ENCODE measurements around the gene VMP1. TPM values are rescaled to one million over a fixed set of nuclear protein-coding genes. Genes with fewer than 3 reads are reported as not detected.
"Not testable (repeated sequence)": the region's sequence is repeated elsewhere in the genome, so short reads cannot be mapped to it uniquely, and the experiment has no call there.

Gene VMP1
- total and polyA plus RNA-seq, 5 experiments from 2014 or later = 39.8 to 65.1 (median 57.1) TPM

DNA sequence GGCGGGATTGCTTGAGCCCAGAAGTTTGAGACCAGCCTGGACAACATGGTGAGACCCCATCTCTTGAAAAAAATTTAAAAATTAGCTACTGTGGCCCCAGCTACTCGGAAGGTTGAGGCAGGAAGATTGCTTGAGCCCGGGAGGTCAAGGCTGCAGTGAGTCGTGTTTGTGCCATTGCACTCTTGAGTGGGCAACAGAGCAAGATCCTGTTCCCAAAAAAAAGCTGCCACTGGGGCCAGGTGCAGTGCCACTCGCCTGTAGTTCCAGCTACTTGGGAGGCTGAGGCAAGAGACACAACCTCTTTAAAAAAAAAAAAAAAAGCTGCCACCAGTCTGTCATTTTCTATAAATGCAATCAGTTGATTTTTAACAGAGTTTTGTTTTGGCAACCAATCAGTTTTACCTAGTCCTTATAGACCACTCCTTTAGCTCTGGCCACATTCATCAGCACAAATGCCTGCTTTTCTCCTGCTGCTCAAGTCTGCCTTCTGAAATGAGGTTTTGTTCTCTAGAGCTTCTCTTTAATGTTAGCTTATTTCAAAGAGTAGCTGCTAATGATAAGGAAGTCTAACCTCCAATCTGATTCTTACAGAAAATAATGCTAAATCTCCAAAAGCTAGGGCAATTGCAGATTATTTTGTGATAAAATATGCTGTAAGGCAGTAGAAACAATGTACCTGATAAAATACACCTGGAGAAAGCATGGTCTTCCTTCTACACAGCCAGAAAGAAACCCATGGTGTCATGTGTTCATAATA is 120.4 kb downstream of the VMP1 start:
- peak overlapping the region in 8 of 10 donors; percentile 19 to 92 (median 70) for H3K27ac Mint-ChIP-seq
- DNase-seq (no peak), ATAC-seq (no peak)
- POLR2A ChIA-PET = interaction anchor here (0.9 kb wide), 1 partner anchor 10 kb away, joined by 6 read pairs; no protein-coding TSS in a partner anchor
- peak overlapping the region in 1 of 10 donors; percentile 22 for H3K4me3 Mint-ChIP-seq
- H3K9me3 Mint-ChIP-seq = no peaks in the 10 kb centered on the region
- no peaks in the 10 kb centered on the region for H3K27me3 Mint-ChIP-seq
- H3K4me1 Mint-ChIP-seq = peaks cover 8 to 60% (median 33%) of the 10 kb centered on the region in 4 donors
- H3K36me3 Mint-ChIP-seq = peaks cover 0 to 24% (median 2%) of the 10 kb centered on the region in 3 donors

DNA sequence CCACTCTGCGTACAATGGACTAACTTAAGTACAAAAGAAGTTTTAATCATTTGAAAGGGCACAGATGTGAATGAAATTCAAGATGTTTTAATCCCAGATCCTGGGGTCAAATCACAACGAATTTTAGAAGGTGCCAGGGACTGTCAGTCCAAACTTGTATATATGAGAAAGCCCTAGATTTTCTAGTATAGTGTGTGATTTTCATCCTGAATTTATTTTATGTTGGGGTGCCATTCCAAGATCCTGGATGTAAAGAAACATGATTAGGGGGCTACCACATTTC is 121.0 kb downstream of the VMP1 start:
- peaks cover 0 to 23% (median 2%) of the 10 kb centered on the region in 3 donors for H3K36me3 Mint-ChIP-seq
- ATAC-seq = no peak
- POLR2A ChIA-PET = interaction anchor here (0.9 kb wide), 1 partner anchor 9 kb away, joined by 6 read pairs; no protein-coding TSS in a partner anchor

DNA sequence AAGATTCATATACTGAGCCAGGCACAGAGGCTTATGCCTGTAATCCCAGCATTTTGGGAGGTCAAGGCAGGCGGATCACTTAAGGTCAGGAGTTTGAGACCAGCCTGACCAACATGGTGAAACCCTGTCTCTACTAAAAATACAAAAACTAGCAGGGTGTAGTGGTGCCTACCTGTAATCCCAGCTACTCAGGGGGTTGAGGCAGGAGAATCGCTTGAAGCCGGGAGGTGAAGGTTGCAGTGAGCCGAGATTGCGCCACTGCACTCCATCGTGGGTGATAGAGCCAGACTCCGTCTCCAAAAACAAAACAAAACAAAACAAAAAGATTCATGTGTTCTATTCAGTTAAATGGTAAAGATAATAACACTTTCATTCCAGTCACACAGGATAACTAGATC is 121.4 kb downstream of the VMP1 start:
- H3K27me3 Mint-ChIP-seq, DNase-seq, POLR2A ChIA-PET, ATAC-seq, H3K9me3 Mint-ChIP-seq: not testable (repeated sequence)
- Mint-ChIP-seq H3K4me1 (peaks cover 8 to 63% (median 34%) of the 10 kb centered on the region in 4 donors), H3K27ac (peak overlapping the region in 9 of 10 donors; percentile 19 to 92 (median 81)), H3K4me3 (peak overlapping the region in 5 of 10 donors; percentile 3 to 66 (median 55)), H3K36me3 (peaks cover 0 to 22% (median 2%) of the 10 kb centered on the region in 3 donors)

More for the DNA sequence above, 121.0 kb downstream of the VMP1 start:
- no peaks in the 10 kb centered on the region for H3K9me3 Mint-ChIP-seq
- peaks cover 8 to 63% (median 34%) of the 10 kb centered on the region in 4 donors for H3K4me1 Mint-ChIP-seq
- no peak for DNase-seq
- no peaks in the 10 kb centered on the region for H3K27me3 Mint-ChIP-seq
- peak overlapping the region in 1 of 10 donors; percentile 56 for H3K4me3 Mint-ChIP-seq
- peak overlapping the region in 9 of 10 donors; percentile 19 to 92 (median 81) for H3K27ac Mint-ChIP-seq

DNA sequence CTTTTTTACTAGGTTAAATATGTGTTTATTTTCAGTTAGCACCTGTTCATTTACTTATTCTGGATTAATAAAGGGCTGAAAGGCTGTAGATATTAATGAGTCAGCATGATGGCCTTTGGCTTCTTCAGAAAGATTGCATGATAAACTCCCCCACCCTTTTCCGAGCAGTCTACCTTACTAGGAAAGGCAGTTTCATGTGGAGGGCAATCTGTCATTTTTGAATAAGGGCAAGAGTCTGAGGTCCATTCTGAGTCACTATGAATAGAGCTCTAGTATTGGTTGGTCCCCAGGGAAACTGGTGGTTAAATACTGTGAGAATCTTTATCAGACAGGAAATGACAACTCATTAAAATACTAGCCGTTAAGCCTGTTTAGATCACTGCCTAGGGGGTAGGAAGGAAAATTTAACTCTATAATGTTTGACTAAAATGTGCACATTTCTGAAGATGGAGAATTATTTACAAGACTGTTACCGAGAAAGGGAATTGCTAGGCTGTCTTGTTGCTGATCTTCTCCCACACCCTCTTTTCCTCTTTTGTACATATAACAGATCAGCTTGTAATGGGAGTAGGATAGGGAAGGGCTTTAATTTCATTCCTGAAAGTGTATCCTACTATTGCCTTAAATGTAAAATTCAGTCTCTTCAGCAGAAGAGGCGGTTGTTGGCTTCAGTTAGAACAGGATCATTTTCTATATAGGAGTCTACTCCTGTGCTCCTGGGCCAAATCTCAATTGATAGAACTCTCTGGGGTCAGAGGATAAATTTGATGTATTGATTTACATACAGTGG is 122.0 kb downstream of the VMP1 start:
- peak overlapping the region in 9 of 10 donors; percentile 53 to 92 (median 81) for H3K27ac Mint-ChIP-seq
- H3K36me3 Mint-ChIP-seq = peaks cover 0 to 24% (median 2%) of the 10 kb centered on the region in 3 donors
- no peaks in the 10 kb centered on the region for H3K9me3 Mint-ChIP-seq
- DNase-seq = peak in 1 of 10 donors; percentile 10
- H3K27me3 Mint-ChIP-seq = no peaks in the 10 kb centered on the region
- H3K4me1 Mint-ChIP-seq = peaks cover 8 to 63% (median 34%) of the 10 kb centered on the region in 4 donors
- POLR2A ChIA-PET = no interaction called here
- ATAC-seq = peak; percentile 10 to 76
- peak overlapping the region in 4 of 10 donors; percentile 6 to 66 (median 56) for H3K4me3 Mint-ChIP-seq

DNA sequence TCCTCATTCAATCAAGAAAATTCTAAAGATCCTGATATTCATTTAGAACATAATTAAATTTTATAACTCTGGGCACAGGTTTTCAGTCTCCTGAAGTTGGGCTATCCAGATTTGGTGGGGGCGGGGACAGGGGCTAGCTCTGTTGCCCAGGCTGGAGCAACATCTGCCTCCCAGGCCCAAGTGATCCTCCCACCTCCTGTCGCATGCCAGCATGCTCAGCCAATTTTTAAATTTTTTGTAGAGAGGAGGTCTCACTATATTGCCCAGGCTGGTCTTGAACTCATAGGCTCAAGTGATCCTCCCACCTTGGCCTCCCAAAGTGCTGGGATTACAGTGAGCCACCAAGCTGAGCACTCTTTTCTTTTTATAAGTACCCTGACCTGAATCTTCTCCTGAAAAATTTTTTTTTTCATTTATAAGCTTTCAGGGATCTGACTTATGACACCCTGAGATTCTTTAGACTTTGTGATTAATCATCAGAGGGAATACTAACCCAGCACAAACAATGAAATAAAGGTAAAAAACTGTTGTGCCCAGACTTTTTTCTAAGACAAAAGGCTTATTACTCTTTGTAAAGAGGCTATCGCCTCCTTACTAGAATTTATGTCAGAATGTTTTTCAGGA is 122.7 kb downstream of the VMP1 start:
- ATAC-seq (no peak), DNase-seq (no peak)
- POLR2A ChIA-PET = no interaction called here
- H3K36me3 Mint-ChIP-seq = peaks cover 0 to 24% (median 2%) of the 10 kb centered on the region in 3 donors
- no peak overlapping the region for H3K4me3 Mint-ChIP-seq
- H3K4me1 Mint-ChIP-seq = peaks cover 8 to 63% (median 34%) of the 10 kb centered on the region in 4 donors
- peak overlapping the region in 6 of 10 donors; percentile 53 to 92 (median 84) for H3K27ac Mint-ChIP-seq
- no peaks in the 10 kb centered on the region for H3K9me3 Mint-ChIP-seq
- H3K27me3 Mint-ChIP-seq = no peaks in the 10 kb centered on the region

DNA sequence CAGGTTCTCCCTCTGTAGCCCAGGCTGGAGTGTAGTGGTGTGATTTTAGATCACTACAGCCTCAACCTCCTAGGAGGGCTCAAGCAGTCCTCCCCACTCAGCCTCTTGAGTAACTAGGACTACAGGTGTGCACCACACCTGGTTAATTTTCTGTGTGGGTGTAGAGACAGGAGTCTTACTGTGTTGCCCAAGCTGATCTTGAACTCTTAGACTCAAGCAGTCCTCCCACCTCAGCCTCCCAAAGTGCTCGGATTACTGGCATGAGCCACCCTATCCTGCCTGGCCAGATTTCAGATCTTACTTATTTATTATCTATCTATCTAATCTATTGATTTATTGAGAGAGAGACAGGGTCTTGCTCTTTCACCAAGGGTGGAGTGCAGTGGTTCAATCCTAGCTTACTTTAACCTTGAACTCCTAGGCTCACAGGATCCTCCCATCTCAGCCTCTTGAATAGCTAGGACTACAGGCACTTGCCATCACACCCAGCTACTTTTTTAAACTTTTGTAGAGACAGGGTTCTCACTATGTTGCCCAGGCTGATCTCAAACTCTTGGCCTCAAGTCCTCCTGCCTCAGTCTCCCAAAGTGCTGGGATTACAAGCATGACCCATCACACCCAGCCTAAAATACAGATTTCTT is 123.5 kb downstream of the VMP1 start:
- Mint-ChIP-seq H3K4me1 (peaks cover 7 to 56% (median 28%) of the 10 kb centered on the region in 4 donors), H3K9me3 (no peaks in the 10 kb centered on the region), H3K27me3 (no peaks in the 10 kb centered on the region), H3K27ac (peak overlapping the region in 4 of 10 donors; percentile 13 to 92 (median 68)), H3K36me3 (peaks cover 0 to 23% (median 2%) of the 10 kb centered on the region in 3 donors), H3K4me3 (no peak overlapping the region)
- ATAC-seq (no peak), DNase-seq (no peak)
- POLR2A ChIA-PET = no interaction called here

DNA sequence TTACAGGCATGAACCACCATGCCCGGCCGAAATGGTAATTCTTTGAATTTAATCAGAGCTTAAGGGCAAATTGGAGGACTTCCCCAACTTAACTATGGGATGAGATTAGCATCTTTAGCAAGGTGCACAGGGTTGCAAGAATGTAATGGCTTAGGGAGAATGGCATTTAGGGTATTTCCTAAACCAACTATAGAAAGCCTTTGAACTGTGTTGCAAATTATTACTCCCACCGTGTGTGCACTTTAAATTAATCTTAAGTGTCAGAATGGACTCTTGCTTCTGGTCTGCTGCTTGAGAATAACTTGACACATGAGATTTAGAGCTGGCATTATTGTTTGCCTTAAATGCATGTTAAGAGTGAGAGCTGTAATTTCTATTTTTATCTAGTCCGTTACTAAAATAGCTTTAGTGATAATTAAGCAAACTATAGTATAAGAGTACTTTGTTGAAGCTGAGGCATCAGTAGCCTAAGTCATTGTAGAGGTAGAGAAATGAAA is 125.5 kb downstream of the VMP1 start:
- H3K27ac Mint-ChIP-seq = peak overlapping the region in 3 of 10 donors; percentile 20 to 53 (median 33)
- POLR2A ChIA-PET = no interaction called here
- no peak for ATAC-seq
- H3K27me3 Mint-ChIP-seq = no peaks in the 10 kb centered on the region
- no peaks in the 10 kb centered on the region for H3K9me3 Mint-ChIP-seq
- no peak overlapping the region for H3K4me3 Mint-ChIP-seq
- H3K36me3 Mint-ChIP-seq = peaks cover 0 to 17% (median 0%) of the 10 kb centered on the region in 3 donors
- DNase-seq = no peak
- peaks cover 6 to 50% (median 26%) of the 10 kb centered on the region in 4 donors for H3K4me1 Mint-ChIP-seq

DNA sequence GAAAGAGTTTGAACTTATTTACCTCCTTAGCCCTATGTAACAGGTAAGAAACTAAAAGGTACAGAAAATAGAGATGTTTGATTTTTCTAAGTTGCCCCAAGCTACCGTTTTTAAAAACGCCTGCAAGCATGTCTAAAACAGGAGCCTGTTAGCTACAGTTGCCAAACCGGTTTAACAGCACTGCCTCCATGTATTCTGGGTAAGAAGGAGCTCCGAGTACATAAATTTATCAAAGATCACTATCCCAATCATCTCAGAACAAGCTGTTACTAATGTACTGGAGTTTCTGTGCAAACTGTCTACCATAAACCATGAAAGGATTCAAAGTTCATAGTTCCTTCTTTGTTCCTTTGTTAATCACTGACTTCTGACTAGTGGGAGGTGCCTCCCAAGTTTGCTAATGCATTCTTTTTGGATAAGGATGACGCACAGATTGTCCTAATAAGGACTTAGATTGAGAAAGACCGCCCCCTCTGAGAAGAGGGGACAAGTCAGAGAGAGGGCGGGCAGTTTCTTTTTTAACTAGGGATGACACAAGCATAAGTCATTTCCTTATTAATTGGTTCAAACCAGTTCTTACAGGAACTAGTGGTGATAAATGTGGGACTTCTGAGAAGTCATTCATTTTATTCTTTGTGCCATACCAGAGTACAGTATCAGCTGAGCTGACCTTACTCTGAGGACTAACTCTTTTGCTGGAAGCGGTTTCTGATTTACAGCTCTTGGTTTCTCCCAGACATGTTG is 130.0 kb downstream of the VMP1 start:
- Mint-ChIP-seq H3K27ac (peak overlapping the region; percentile 86 to 98 (median 94)), H3K4me3 (peak overlapping the region; percentile 64 to 97 (median 86)), H3K9me3 (no peaks in the 10 kb centered on the region), H3K27me3 (no peaks in the 10 kb centered on the region), H3K36me3 (peaks cover 0 to 52% (median 13%) of the 10 kb centered on the region in 3 donors), H3K4me1 (peaks cover 11 to 55% (median 40%) of the 10 kb centered on the region in 4 donors)
- DNase-seq (peak in 9 of 10 donors; percentile 23 to 72 (median 59)), ATAC-seq (peak; percentile 92 to 96)
- POLR2A ChIA-PET = interaction anchor here (0.7 to 0.8 kb wide), 3 partner anchors 9 to 1686 kb away, joined by 5 to 7 read pairs (median 6); no protein-coding TSS in a partner anchor

DNA sequence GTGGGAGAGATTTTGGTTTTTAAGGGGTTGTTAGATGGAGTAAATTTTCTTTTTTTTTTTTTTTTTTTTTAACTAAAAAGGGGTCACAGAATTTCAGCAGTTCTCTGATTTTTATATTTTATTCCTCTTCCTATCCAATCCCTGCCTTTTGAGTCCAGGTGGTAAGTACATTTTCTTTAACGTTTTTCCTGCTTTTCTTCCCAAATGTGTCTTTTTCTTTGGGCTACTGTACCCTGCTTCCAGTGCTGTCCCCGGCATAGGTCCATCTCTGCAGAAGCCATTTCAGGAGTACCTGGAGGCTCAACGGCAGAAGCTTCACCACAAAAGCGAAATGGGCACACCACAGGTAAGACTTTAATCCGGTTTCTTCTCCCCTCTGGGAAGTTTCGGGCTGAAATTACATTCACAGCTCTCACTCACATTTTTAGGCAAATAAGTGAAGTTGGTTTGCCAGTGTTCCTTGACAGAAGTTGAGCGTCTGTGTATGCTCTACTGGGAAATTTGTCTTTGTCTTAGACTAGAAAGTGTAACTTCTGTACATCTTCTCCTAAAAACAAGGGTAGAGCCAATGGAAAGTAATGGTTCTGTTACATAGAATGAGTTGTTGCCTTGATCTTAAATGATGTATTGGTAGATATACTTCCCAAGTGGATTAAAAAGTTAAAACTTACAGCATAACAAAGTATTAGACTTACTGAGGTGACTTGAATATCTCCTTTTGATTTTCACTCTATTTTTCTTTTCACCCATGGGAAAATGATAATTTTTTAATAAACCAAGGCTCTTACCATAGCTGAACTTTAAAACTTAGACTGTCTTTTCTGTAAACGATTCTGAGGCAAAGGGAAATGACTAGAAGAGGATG is 130.8 kb downstream of the VMP1 start:
- POLR2A ChIA-PET = interaction anchor here (0.7 to 0.8 kb wide), 4 partner anchors 10 to 1687 kb away, joined by 5 to 8 read pairs (median 6); no protein-coding TSS in a partner anchor
- peak overlapping the region; percentile 86 to 98 (median 94) for H3K27ac Mint-ChIP-seq
- ATAC-seq (no peak), DNase-seq (no peak)
- no peaks in the 10 kb centered on the region for H3K9me3 Mint-ChIP-seq
- peaks cover 0 to 57% (median 13%) of the 10 kb centered on the region in 3 donors for H3K36me3 Mint-ChIP-seq
- H3K27me3 Mint-ChIP-seq = no peaks in the 10 kb centered on the region
- peak overlapping the region; percentile 75 to 97 (median 86) for H3K4me3 Mint-ChIP-seq
- H3K4me1 Mint-ChIP-seq = peaks cover 11 to 58% (median 38%) of the 10 kb centered on the region in 4 donors

DNA sequence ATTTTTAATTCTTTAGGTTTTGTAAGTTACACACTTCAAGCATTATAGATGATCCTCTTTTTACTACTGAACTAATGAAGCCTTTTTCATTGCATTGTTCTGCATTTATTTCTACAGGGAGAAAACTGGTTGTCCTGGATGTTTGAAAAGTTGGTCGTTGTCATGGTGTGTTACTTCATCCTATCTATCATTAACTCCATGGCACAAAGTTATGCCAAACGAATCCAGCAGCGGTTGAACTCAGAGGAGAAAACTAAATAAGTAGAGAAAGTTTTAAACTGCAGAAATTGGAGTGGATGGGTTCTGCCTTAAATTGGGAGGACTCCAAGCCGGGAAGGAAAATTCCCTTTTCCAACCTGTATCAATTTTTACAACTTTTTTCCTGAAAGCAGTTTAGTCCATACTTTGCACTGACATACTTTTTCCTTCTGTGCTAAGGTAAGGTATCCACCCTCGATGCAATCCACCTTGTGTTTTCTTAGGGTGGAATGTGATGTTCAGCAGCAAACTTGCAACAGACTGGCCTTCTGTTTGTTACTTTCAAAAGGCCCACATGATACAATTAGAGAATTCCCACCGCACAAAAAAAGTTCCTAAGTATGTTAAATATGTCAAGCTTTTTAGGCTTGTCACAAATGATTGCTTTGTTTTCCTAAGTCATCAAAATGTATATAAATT is 132.3 kb downstream of the VMP1 start:
- H3K4me1 Mint-ChIP-seq = peaks cover 11 to 68% (median 38%) of the 10 kb centered on the region in 4 donors

More for the DNA sequence above, 132.3 kb downstream of the VMP1 start:
- peak overlapping the region in 8 of 10 donors; percentile 75 to 97 (median 86) for H3K4me3 Mint-ChIP-seq
- peak overlapping the region; percentile 17 to 98 (median 90) for H3K27ac Mint-ChIP-seq
- no peaks in the 10 kb centered on the region for H3K27me3 Mint-ChIP-seq
- no peak for DNase-seq
- POLR2A ChIA-PET = interaction anchor here (0.7 kb wide), 1 partner anchor 221 kb away, joined by 3 read pairs; no protein-coding TSS in a partner anchor
- H3K9me3 Mint-ChIP-seq = no peaks in the 10 kb centered on the region
- peaks cover 0 to 51% (median 13%) of the 10 kb centered on the region in 3 donors for H3K36me3 Mint-ChIP-seq
- ATAC-seq = no peak

Measured in naive thymus-derived CD8-positive, alpha-beta T cell (primary cell).